Ovary (tissue), 9 donors: ENCODE measurements around the gene ZNF549. TPM values are rescaled to one million over a fixed set of nuclear protein-coding genes. Genes with fewer than 3 reads are reported as not detected.

Source experiments
- DNase-seq, 5 donors: peaks; one replicate each; pipeline ENCODE4 v3.0.0-alpha.2; 2019 to 2020
- H3K27ac ChIP-seq, 2 donors: fragments of 200-600 bp; one replicate each; pipeline versions ENCODE4 v1.5.1 to v1.8.0; 2019 to 2022
- H3K27me3 ChIP-seq: fragments of 200-600 bp; one replicate; pipeline ENCODE4 v1.8.0; 2022
- H3K36me3 ChIP-seq: fragments of 200-600 bp; sonication (generic); one replicate; pipeline ENCODE4 v1.5.1; 2019
- H3K4me1 ChIP-seq: one replicate; pipeline ENCODE4 v1.8.1; 2013; ENCODE audit warnings: mild to moderate bottlenecking, moderate library complexity; ENCODE audit not compliant: insufficient read depth
- H3K4me3 ChIP-seq: fragments of 200-600 bp; sonication (generic); one replicate; pipeline ENCODE4 v1.5.1; 2017
- H3K9me3 ChIP-seq, 2 donors: fragments of 200-600 bp in 1 of 2; sonication (generic) in 1 of 2; one replicate each; pipeline versions ENCODE4 v1.5.1 to v1.8.1; 2013 to 2019; ENCODE audit warnings: mild to moderate bottlenecking in 1 of 2, moderate library complexity in 1 of 2
- CTCF ChIP-seq, 3 donors: fragments of 450-650 bp in 2 of 3; fragments of 200-600 bp in 1 of 3; IDR thresholded peaks; one replicate each; pipeline versions ENCODE4 v1.5.1 to v1.8.0; 2016 to 2022; ENCODE audit warnings: antibody characterized with exemption in 3 of 3, mild to moderate bottlenecking in 1 of 3
- EP300 ChIP-seq: sonication (generic); formaldehyde crosslinking; IDR thresholded peaks from one replicate; pipeline ENCODE4 v1.6.1; 2017; ENCODE audit warnings: antibody characterized with exemption
- POLR2A ChIP-seq: fragments of 450-650 bp; IDR thresholded peaks from one replicate; pipeline ENCODE4 v1.6.1; 2017; ENCODE audit warnings: antibody characterized with exemption, mild to moderate bottlenecking, moderate library complexity
- WGBS, 3 donors: extraction: QIAGEN DNeasy Blood & Tissue Kit in 1 of 3; methylation state at CpG; one replicate each; pipeline versions ENCODE4 v1.1.5 to v1.1.7; 2013 to 2017; 5-methylcytosine and 5-hydroxymethylcytosine counted together
- intact Hi-C, 4 donors: fragments of 100-400 bp; cut with DNase I; formaldehyde crosslinking; loops; one replicate each; pipeline versions ENCODE4 v1.11.0 to v1.15.1; 2022 to 2023
- polyA plus RNA-seq, 2 donors: library from polyadenylated mRNA; stranded (reverse); fragments of 200-250 nt in 1 of 2; fragments of 350-450 nt in 1 of 2; fragmentation: Illumina TruSeq in 1 of 2; extraction: RNeasy Lipid Tissue Mini Kit (QIAGEN cat#74804) in 1 of 2; gene quantifications; one replicate each; pipeline ENCODE4 v1.2.3, GENCODE V29; 2013 to 2014
- total RNA-seq, 7 donors: library from RNA; depleted of rRNA in 2 of 7; stranded (reverse); fragments of >200 nt in 2 of 7; fragmentation: NEBNext Ultra II Directional in 3 of 7; extraction: Animal tissue kit (Norgen Biotek cat#: 25700) in 3 of 7; gene quantifications; one replicate each; pipeline versions ENCODE4 v1.1.0 to v1.2.4, GENCODE V29; 2016 to 2023
- donor health status: DM: no; HTN: no; CAD: no; lungs with moderate emphysema.
- donor health status: DM: no; HTN: no; CAD: no.
- donor health status: Bipolar disorder and iron deficiency.
- donor health status: DM: yes; HTN: yes; CAD: no.
- donor health status: DM: no; HTN: no; CAD: no.
- donor health status: DM: yes; HTN: yes; CAD: no.

Gene ZNF549
- total and polyA plus RNA-seq, 9 donors, result 3.9 to 11.9 (median 8.2) TPM

- WGBS, 3 donors, result 97 to 98% (median 98%) methylated on average over 7 of the region's 7 CpGs
- DNase-seq, result no peak
- TF ChIP-seq POLR2A (no peak), CTCF (IDR thresholded peaks at IDR 0.05) (no peak), EP300 (no peak)
- intact Hi-C loops, result no loop called here
- Histone ChIP-seq H3K36me3 (peaks cover 10% of the 10 kb centered on the region), H3K27me3 (no peaks in the 10 kb centered on the region), H3K4me3 (no peak overlapping the region), H3K27ac (no peak overlapping the region), H3K4me1 (no peaks in the 10 kb centered on the region), H3K9me3 (peaks cover 30 to 82% of the 10 kb centered on the region in 2 donors)
Observed at GRCh38 chr19:57537953-57538547, 10.9 kb downstream of the ZNF549 start.

GRCh38 chr19:57546513-57546912, 19.4 kb downstream of the ZNF549 start:
- intact Hi-C loops, result no loop called here
- no peak for DNase-seq
- Histone ChIP-seq H3K4me1 (no peaks in the 10 kb centered on the region), H3K36me3 (no peaks in the 10 kb centered on the region), H3K27me3 (no peaks in the 10 kb centered on the region), H3K4me3 (no peak overlapping the region), H3K27ac (no peak overlapping the region), H3K9me3 (peaks cover 20 to 80% of the 10 kb centered on the region in 2 donors)
- TF ChIP-seq EP300 (no peak), POLR2A (no peak), CTCF (IDR thresholded peaks at IDR 0.05) (no peak)
- 96 to 100% (median 96%) methylated on average over 1 of the region's 1 CpG for WGBS, 3 donors

- no peak overlapping the region for H3K27ac ChIP-seq
- intact Hi-C loops, result no loop called here
- peaks cover 7 to 83% of the 10 kb centered on the region in 2 donors for H3K9me3 ChIP-seq
Observed at GRCh38 chr19:57552432-57552831, 25.3 kb downstream of the ZNF549 start.

GRCh38 chr19:57557659-57558058, 30.5 kb downstream of the ZNF549 start:
- intact Hi-C loops, result no loop called here
- Histone ChIP-seq H3K27ac (no peak overlapping the region), H3K4me3 (no peak overlapping the region), H3K9me3 (peaks cover 0 to 41% of the 10 kb centered on the region in 2 donors), H3K4me1 (peaks cover 6% of the 10 kb centered on the region), H3K27me3 (no peaks in the 10 kb centered on the region), H3K36me3 (no peaks in the 10 kb centered on the region)
- no peak for TF ChIP-seq CTCF (IDR thresholded peaks at IDR 0.05)
- no peak for TF ChIP-seq EP300
- TF ChIP-seq POLR2A, result no peak
- WGBS, 3 donors, result 89 to 95% (median 92%) methylated on average over 5 of the region's 5 CpGs
- DNase-seq, result no peak

More at GRCh38 chr19:57552432-57552831, 25.3 kb downstream of the ZNF549 start:
- no peak for TF ChIP-seq CTCF (IDR thresholded peaks at IDR 0.05)
- no peak for TF ChIP-seq POLR2A
- no peak for TF ChIP-seq EP300
- no peaks in the 10 kb centered on the region for H3K4me1 ChIP-seq
- WGBS, 3 donors, result 97 to 100% (median 97%) methylated on average over 2 of the region's 2 CpGs
- H3K27me3 ChIP-seq, result no peaks in the 10 kb centered on the region
- no peaks in the 10 kb centered on the region for H3K36me3 ChIP-seq
- no peak overlapping the region for H3K4me3 ChIP-seq
- no peak for DNase-seq
